OCI-M2 (cell line): ENCODE measurements around the gene PDLIM1.
"Not testable (repeated sequence)": the region's sequence is repeated elsewhere in the genome, so short reads cannot be mapped to it uniquely, and the experiment has no call there.

Experiments used
- DNase-seq: peaks from one replicate; lab custom pipeline; 2025; ENCODE audit not compliant: unreplicated experiment; lab: John Stamatoyannopoulos, UW

PDLIM1 gene

DNA sequence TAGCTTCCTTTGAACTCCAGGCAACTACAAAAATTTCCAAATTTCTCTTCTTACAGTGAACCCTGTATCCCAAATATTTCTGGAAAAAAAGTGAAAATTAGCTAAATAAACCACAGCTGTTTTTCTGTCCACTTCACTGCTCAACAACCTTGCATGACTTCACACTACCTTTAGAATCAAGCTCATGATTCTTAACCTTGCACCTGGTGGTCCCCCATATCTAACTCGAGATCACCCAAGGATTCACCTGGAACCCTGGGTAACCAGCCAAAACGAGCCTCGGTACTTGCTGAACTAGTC is 47.5 kb downstream of the PDLIM1 start:
- no peak for DNase-seq

DNA sequence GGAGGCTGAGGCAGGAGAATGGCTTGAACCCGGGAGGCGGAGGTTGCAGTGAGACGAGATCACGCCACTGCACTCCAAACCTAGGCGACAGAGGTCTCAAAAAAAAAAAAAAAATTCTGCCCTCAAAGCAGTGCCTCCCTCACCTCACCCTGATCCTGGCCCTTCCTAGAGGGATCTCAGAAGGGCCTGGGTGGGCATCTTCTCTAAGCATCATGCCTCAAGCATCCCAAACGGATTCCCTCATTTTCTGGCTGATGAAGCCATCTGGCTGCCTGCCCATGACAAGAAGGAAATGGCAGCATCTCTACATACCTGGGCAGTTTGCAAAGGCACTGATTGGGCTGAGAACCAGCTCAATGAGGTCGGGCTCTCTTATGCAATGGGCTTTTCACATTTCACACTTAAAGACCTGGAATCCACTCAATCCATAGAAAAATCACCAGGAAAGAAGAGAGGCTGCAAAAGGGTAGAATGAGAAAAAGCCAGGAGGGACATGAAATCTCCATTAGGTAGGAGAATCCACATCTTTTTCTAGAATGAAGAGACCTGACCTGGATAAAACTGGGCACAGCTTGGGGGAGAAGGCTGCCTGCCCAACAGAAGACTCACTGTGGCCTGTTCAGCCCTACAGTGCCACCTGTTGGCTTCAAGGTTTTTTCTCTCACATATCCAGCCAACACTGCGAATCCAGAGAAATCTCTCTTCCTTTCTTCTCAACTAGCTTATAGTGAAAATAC is 48.1 kb downstream of the PDLIM1 start:
- no peak for DNase-seq

DNA sequence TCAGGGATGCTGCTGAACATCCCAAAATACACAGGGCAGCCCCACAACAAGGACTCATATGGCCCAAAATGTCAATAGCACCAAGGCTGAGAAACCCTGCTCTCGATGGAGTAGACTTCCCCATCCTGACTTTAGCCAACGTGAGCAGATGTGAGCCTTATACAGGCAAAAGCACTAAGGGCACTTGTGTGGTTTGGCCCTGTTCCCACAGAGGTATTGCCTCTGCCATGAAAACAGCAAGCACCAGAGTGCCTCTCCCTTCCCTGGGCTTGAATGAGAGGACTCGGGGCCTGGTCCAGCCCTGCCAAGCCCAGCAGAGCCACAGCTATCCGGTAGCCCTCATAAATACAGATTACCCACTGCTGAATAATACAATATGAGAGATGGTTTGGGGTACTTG is 49.3 kb downstream of the PDLIM1 start:
- DNase-seq: no peak

DNA sequence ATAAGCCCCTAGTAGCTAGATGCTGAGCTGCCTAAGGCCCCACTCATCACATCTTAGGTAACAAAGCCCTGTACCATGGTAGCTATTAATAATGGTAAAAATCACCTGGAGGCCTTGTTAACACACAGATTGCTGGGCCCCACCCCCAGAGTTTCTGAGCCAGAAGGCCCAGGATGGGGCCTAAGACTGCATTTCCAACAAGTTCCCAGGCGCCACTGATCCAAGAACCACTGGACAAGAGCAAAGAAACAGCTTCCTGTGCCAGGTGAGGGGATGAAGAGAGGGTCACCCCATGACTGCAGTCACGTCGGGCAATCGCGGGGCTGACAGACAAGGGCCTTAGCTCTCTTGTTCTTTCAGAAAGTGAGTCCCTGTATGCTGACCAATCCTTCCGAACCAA is 50.0 kb downstream of the PDLIM1 start:
- no peak for DNase-seq

DNA sequence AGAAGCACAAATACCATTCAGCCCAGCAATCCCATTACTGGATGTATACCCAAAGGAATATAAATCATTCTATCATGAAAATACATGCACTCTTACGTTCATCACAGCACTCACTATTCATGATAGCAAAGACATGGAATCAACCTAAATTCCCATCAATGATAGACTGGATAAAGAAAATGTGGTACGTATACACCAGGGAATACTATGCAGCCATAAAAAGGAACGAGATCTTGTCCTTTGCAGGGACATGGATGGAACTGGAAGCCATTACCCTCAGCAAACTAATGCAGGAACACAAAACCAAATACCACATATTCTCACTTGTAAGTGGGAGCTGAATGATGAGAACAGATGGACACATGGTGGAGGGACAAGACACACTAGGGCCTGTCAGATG is 50.7 kb downstream of the PDLIM1 start:
- not testable (repeated sequence) for DNase-seq

DNA sequence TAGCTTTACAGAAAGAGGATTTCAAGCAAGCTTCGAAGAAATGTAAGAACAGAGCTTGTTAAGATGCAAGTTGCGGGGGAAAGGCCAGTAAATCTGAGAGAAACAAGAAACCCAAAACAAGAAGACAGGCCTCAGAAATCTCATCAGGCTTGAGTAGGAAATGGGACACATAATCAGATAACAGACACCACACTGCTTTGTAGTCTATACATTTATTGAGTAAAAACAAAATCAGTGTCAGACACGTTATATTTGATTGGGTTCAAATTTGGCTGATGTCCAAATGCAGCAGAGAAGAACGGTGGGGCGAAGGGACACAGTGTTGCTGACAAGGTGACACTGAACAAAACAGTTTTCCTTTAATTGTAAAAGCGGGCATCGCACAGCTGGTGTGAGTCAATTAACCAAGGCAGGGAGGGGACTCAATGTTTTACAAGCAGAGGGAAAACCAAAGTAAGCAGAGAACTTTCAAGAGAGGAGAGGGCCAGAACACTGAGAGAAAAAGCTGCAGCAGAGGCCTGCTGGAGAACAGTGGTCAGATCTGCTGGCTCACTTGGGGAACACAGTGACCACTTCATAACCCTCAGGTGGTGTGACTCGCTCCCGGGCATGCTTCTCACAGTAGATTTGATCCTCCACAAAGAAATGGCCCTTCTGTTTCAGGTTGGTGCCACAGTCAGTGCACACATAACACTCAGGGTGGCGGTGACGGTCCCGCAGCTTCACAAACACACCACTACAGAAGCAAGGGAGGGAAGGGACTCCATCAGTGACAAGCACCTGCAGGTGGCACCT is 53.2 kb downstream of the PDLIM1 start:
- no peak for DNase-seq

DNA sequence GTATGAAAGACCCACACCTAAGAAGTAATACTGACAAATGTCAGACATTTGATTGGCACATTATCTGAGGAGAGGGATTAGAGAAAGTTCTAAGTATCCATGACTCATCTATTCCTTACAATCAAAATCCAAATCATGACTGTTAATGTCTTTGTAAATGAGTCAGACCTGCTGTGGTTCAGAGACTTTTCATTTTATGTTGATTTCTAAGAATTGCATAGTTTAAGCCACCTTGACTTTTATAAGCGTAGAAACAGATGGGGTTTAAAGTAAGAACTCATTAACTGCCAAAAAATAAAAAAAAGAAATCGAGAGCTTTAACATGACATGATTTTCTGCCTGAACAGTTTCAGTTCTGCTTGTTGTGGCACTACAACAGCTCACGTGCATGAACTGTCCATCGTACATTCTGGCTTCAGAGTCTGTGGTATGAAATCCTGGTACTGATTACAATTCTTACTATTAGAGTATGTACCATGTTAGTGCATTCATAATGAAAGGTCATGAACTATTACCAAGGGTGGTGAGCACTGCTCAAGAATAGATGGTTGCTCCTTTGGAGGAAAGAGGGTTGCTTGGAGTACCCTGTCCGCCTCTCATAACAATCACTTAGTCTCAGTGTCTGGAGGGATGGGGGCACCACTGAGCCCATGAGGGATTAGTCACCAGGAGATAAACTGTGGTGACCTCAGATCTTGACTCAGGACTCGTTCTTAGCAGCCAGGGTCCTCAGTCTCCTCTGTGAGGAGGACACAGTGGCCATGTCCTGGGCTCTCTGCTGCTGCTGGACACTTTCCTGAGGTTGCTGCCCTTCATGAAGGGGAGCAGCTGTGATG is 54.5 kb downstream of the PDLIM1 start:
- DNase-seq: no peak

DNA sequence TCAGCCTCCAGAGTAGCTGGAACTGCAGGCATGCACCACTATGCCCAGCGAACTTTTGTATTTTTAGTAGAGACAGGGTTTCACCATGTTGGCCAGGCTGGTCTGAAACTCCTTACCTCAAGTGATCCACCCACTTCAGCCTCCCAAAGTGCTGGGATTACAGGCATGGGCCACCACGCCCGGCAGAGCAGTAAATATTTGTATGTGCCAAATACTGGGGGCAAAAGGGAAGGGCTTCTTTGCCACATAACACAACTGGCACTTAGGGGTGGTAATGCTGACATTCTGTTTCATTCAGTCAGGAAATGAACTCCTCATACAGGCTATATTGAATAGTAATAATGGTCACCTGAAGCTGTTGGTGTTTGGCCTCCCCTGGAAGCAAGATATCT is 55.1 kb downstream of the PDLIM1 start:
- no peak for DNase-seq

DNA sequence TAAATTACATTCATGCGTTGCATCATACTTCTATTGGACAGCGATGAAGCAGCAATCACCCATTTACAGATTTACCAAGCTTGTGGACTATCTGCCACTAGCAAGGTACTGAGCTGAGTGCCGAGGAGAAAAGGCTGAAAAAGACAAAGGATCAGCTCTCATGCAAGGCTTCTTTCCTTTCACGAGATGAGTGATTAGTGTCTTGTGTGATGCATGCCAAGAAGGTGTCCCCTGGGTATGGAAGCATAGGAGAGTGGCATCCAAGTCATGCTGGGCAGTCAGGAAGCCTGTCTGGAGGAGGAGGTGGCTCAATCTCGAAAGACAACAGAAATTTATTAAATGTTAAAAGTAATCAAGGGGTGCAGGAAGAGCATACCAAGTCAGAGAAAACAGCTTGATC is 55.9 kb downstream of the PDLIM1 start:
- no peak for DNase-seq

DNA sequence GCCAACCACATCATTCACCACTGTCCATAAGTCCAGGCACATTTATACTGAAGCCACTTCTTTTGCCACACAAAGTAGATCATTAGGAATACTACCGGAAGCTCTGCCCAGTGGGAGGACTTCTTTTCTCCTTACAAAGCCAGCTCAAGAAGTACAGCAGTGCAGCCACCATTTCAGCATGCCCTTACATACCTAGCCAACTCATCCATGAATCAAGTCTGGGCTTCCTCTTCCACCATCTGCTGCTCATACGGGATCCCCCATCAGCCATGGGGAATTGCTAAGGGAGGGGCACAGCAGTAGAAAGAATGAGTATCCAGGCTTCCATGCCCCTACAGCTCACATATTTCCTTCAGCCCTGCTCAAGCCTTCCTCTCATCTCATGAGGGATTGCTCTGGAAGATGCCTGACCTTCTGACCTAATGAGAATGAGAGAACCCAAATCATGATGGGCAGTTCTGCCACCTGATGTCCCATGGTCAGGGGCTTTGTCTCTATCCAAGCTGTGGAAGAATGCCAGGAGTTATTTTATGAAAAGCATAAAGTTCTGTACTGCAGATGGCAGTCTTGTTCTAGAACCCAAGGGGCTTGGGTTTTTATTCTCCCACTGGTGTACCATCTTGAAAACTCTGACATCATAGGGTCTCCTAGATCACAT is 57.3 kb downstream of the PDLIM1 start:
- no peak for DNase-seq

DNA sequence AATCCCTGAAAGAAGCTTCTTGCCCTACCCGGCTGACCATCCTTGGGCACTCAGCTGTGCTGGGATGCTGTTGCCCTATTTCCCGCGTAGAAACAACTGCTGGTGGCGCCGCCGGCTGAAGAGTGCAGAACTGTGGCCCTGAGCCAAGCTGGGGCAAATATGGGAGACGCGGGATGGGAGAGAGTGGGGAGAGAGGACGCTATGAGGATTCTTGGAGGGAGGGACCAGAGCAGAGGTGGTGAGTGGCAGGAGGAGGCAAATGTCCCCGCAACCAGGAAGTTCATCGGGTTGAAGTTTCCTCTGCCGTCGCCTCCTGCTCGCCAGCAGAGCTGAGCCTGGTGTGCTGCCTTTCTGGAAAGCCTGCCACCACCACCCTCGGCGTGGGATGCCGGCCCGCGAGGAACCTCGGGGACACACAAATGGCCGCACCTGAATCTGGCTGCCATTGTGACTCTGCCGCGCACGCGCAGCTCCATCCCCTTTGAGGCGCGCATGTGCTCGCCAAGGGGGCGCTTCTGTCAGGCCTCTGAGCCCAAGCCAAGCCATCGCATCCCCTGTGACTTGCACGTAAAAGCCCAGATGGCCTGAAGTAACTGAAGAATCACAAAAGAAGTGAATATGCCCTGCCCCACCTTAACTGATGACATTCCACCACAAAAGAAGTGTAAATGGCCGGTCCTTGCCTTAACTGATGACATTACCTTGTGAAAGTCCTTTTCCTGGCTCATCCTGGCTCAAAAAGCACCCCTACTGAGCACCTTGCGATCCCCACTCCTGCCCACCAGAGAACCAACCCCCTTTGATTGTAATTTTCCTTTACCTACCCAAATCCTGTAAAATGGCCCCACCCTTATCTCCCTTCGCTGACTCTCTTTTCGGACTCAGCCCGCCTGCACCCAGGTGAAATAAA is 59.9 kb downstream of the PDLIM1 start:
- not testable (repeated sequence) for DNase-seq

DNA sequence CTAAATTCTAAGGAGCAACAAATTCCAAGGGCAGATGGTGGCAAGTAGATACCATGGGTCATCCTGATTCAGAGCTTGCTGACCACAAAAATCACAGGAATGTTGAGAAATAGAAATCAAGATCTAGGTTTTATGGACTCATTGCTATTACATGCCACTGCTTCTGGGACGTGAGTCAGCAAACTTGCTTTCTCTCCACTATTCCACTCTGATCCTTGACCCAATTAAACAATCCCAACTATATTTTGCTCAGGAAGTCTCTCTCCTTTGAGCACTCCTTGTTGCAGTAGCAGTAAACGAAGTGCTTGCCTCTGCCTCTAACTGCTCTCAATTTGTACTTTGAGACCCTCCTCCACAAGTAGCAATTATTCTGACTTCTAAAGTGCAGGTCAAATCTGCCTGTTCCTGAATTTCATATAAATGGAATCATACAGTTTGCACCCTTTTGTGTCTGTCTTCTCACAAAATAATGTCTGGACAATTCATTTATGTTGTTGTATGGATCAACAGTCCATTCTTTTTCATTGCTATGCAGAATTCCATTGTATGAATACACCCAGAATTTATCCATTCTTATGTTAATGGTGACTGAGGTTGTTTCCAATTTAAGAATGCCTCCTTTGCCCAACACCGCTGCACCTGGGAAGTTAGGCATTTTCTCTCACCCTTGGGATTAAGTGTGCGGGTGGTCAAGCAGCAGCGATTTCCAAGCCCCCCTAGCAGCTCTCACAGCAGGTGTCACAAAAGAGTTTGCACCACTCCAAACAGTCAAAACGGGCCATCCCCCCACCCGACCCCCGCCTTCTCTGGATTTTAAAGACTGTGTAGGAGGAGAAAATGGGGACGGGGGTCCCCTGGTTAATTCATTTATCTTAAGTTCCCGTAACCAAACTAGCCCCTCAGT is 60.8 kb downstream of the PDLIM1 start:
- DNase-seq: no peak

DNA sequence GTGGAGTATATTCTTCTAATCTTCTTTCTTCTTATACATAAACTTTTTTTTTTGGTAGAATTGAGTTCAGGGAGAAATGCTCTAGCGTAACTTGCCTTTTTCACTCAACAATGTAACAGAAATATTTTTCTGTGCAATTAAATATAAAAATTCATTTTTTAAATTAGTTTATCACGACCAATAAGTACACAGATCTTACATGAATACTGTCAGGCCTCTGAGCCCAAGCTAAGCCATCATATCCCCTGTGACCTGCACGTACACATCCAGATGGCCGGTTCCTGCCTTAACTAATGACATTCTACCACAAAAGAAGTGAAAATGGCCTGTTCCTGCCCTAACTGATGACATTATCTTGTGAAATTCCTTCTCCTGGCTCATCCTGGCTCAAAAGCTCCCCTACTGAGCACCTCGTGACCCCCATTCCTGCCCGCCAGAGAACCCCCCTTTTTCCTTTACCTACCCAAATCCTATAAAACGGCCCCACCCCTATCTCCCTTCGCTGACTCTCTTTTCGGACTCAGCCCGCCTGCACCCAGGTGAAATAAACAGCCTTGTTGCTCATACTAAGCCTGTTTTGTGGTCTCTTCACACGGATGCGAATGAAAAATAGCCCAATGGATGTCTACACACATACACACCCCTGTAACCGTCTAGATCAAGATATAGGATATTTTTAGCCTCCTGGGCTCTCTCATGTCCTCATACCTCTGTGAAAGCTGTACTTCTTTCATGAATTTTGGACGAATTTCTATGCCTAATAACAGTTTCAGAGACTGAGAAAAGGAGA is 61.7 kb downstream of the PDLIM1 start:
- DNase-seq: not testable (repeated sequence)

DNA sequence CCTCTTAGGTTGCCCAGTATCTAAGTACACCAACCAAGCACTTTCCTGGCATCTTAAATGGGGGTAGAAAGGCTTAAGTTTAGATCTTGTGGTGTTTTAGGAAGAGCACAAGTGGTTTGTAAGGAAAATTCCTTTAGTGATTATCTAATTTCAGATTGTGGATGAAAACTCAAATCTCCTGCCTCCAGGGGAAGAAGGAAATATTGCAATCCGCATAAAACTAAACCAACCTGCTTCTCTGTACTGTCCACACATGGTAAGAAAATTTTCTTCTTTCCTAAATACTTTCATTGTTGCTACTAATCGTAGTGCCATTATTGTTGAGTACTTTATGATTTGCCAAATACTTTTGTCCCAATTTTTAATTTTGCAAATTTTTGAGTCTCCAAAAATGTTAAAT is 65.7 kb downstream of the PDLIM1 start:
- no peak for DNase-seq

DNA sequence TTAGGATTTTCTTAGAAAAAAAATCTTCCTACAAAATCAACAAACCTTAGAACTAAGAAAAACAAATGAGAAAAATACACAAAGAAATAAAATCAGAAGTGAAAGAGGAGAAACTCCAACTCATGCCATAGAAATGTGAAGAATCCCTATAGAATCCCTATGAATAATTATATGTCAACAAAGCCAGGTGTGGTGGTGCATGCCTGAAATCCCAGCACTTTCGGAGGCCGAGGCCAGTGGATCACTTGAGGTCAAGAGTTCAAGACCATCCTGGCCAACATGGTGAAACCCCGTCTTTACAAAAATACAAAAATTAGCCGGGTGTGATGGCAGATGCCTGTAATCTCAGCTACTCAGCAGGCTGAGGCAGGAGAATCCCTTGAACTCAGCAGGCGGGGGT is 69.7 kb downstream of the PDLIM1 start:
- DNase-seq: no peak

DNA sequence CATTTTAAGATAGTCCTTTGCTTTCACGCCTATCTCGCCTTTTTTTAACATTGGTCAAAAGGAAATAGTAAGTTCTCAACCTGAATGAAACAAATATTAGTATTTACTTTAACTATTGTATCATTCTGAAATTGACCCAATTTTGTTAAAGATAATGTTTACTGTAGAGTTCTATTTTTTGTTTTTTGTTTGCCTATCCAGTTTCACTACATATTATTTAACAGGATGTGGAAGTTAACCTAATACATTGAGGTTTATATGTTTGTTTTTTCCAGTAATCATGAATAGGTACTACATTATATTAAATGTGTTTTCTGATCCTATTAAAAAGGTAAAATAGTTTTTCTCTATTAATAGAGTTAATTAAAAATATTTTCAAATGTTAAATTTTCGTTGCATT is 70.3 kb downstream of the PDLIM1 start:
- DNase-seq: no peak

DNA sequence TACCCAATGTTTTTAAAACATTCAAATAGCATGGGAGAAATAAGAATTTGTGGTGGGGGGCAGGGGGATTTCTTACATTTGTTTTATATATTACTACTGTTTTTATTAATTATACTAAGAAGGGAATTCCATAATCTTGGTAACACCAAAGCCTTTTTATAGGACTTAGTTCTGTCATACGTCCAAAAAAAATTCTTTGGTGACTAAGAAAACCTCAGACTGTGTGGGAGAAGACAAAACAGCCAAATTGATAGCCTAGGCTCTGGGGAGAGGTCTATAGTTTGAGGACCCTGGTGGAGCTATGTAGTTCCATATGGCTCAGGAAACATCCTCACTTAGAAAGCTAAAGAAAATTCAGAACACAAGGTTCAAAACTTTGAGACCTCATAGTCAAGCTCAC is 73.3 kb downstream of the PDLIM1 start:
- DNase-seq: no peak

DNA sequence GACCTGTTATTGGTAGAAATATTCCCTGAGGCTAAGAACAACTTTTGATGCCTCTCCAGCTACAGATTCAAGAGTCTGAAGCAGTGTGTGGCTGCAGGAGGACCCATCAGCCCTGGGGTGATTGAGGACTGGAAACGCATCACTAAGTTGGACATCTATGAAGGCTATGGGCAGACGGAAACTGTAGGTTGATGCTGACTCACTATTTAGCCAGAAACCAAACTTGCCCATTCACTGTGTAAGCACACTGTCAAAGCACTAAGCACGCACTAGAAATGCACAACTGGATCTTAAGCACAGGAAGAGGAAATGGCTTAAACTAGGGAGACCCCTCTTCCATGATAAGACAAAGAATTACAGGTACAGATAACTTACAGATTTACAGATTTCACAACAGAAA is 76.0 kb downstream of the PDLIM1 start:
- DNase-seq: no peak

DNA sequence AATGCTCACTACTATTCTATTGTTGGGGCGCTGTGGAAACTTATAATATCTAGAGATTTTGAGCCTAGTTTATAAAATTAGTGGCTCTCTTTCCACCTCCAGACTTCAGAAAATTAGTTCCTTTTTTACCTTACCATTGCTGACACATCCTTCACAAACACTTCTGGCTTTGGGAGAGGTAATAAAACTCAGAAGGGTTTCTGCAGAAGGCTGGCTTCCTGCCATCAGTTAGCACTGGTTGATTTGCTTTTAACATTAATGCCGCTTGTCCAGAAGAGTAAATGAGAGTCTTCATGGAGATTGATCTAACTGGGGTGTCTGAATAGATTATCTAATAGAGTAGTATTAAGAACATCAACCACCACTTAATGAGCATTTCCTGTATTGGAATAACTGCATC is 76.4 kb downstream of the PDLIM1 start:
- no peak for DNase-seq
